Esophagus squamous epithelium (tissue), 5 donors: ENCODE results near the gene EDC3. TPM values are rescaled to one million over a fixed set of nuclear protein-coding genes. Genes with fewer than 3 reads are reported as not detected.

Experiments
- DNase-seq: peaks from one replicate; lab custom pipeline; 2025; lab: John Stamatoyannopoulos, UW
- H3K27ac ChIP-seq, 4 donors: fragments of 200-600 bp; sonication (generic); one replicate each; pipeline ENCODE4 v1.5.1; 2016 to 2019; ENCODE audit warnings: mild to moderate bottlenecking in 1 of 4
- H3K27me3 ChIP-seq, 4 donors: fragments of 200-600 bp; sonication (generic); 1 replicate in 3 of 4; 2 replicates in 1 of 4; pipeline versions ENCODE4 v1.5.1 to v1.6.0; 2017 to 2021; ENCODE audit warnings: antibody characterized with exemption in 1 of 4
- H3K36me3 ChIP-seq, 3 donors: fragments of 200-600 bp; sonication (generic); one replicate each; pipeline ENCODE4 v1.5.1; 2016 to 2019
- H3K4me1 ChIP-seq, 3 donors: fragments of 200-600 bp; sonication (generic); one replicate each; pipeline ENCODE4 v1.5.1; 2017 to 2019
- H3K4me3 ChIP-seq, 4 donors: fragments of 200-600 bp; sonication (generic); 1 replicate in 3 of 4; 2 replicates in 1 of 4; pipeline ENCODE4 v1.5.1; 2016 to 2019; ENCODE audit warnings: mild to moderate bottlenecking in 2 of 4, moderate library complexity in 1 of 4
- H3K9me3 ChIP-seq, 3 donors: fragments of 200-600 bp; sonication (generic); one replicate each; pipeline ENCODE4 v1.5.1; 2016 to 2019
- CTCF ChIP-seq, 6 experiments: fragments of 450-650 bp in 4 of 6; fragments of 200-600 bp in 2 of 6; sonication (generic) in 2 of 6; IDR thresholded peaks; one replicate each; pipeline ENCODE4 v1.5.1; 2016 to 2019; ENCODE audit warnings: antibody characterized with exemption in 6 of 6, mild to moderate bottlenecking in 4 of 6, moderate library complexity in 4 of 6
- POLR2A ChIP-seq, 4 donors: fragments of 450-650 bp; IDR thresholded peaks; one replicate each; pipeline ENCODE4 v1.6.1; 2017; ENCODE audit warnings: antibody characterized with exemption in 4 of 4, mild to moderate bottlenecking in 4 of 4, moderate library complexity in 3 of 4
- WGBS, 2 donors: methylation state at CpG; one replicate each; pipeline ENCODE4 v1.1.5; 2018; 5-methylcytosine and 5-hydroxymethylcytosine counted together
- intact Hi-C: fragments of 100-400 bp; cut with DNase I; formaldehyde crosslinking; loops from one replicate; pipeline ENCODE4 v1.15.0; 2022
- total RNA-seq, 4 donors: library from RNA; depleted of rRNA; stranded (reverse); fragments of >200 nt; gene quantifications; one replicate each; pipeline ENCODE4 v1.1.0, GENCODE V29; 2016
- donor health status: DM: yes; HTN: yes; CAD: no.

EDC3 gene
- total RNA-seq, 4 donors from 2014 or later, result 10.0 to 17.4 (median 13.2) TPM

GRCh38 chr15:74635228-74635627, 60.6 kb downstream of the EDC3 start:
- Histone ChIP-seq H3K27ac (no peak overlapping the region), H3K4me3 (no peak overlapping the region), H3K36me3 (peaks cover 15 to 100% (median 36%) of the 10 kb centered on the region in 3 donors), H3K4me1 (peaks cover 0 to 7% (median 0%) of the 10 kb centered on the region in 3 donors), H3K27me3 (no peaks in the 10 kb centered on the region), H3K9me3 (no peaks in the 10 kb centered on the region)
- 17 to 22% methylated on average over 5 of the region's 5 CpGs for WGBS, 2 donors
- TF ChIP-seq POLR2A (IDR thresholded peaks at IDR 0.05), result no peak
- peak; percentile 64 to 95 (median 88) for TF ChIP-seq CTCF (IDR thresholded peaks at IDR 0.05)
- DNase-seq, result no peak
- intact Hi-C loops, result loop anchor here (5.0 kb wide), 1 partner anchor 132 kb away; no protein-coding TSS in a partner anchor

GRCh38 chr15:74633781-74634180, 62.0 kb downstream of the EDC3 start:
- peaks cover 22 to 100% (median 43%) of the 10 kb centered on the region in 3 donors for H3K36me3 ChIP-seq
- no peaks in the 10 kb centered on the region for H3K4me1 ChIP-seq
- H3K27me3 ChIP-seq, result no peaks in the 10 kb centered on the region
- intact Hi-C loops, result no loop called here
- no peak overlapping the region for H3K4me3 ChIP-seq
- H3K27ac ChIP-seq, result no peak overlapping the region
- TF ChIP-seq POLR2A (IDR thresholded peaks at IDR 0.05), result no peak
- TF ChIP-seq CTCF (IDR thresholded peaks at IDR 0.05), result no peak
- no peaks in the 10 kb centered on the region for H3K9me3 ChIP-seq
- 52 to 58% methylated on average over 2 of the region's 2 CpGs for WGBS, 2 donors
- DNase-seq, result no peak

- intact Hi-C loops, result no loop called here
- H3K27ac ChIP-seq, result no peak overlapping the region
- no peak overlapping the region for H3K4me3 ChIP-seq
- TF ChIP-seq CTCF (IDR thresholded peaks at IDR 0.05) (no peak), POLR2A (IDR thresholded peaks at IDR 0.05) (no peak)
- no peaks in the 10 kb centered on the region for H3K9me3 ChIP-seq
- no peaks in the 10 kb centered on the region for H3K4me1 ChIP-seq
- DNase-seq, result no peak
- no peaks in the 10 kb centered on the region for H3K27me3 ChIP-seq
- 91 to 100% methylated on average over 1 to 4 of the region's 9 CpGs for WGBS, 2 donors
- peaks cover 33 to 100% (median 55%) of the 10 kb centered on the region in 3 donors for H3K36me3 ChIP-seq
These were observed 63.2 kb downstream of the EDC3 start for GRCh38 chr15:74632601-74633000.

GRCh38 chr15:74631935-74632560, 63.8 kb downstream of the EDC3 start:
- Histone ChIP-seq H3K4me1 (no peaks in the 10 kb centered on the region), H3K27me3 (no peaks in the 10 kb centered on the region), H3K4me3 (no peak overlapping the region), H3K36me3 (peaks cover 33 to 100% (median 61%) of the 10 kb centered on the region in 3 donors), H3K9me3 (no peaks in the 10 kb centered on the region), H3K27ac (no peak overlapping the region)
- DNase-seq, result no peak
- WGBS, 2 donors, result 60 to 75% methylated on average over 6 to 8 of the region's 8 CpGs
- intact Hi-C loops, result no loop called here
- TF ChIP-seq POLR2A (IDR thresholded peaks at IDR 0.05) (no peak), CTCF (IDR thresholded peaks at IDR 0.05) (peak; percentile 55 to 78 (median 68))

- no peaks in the 10 kb centered on the region for H3K27me3 ChIP-seq
- intact Hi-C loops, result no loop called here
- no peak overlapping the region for H3K4me3 ChIP-seq
- no peak overlapping the region for H3K27ac ChIP-seq
- no peak for TF ChIP-seq POLR2A (IDR thresholded peaks at IDR 0.05)
- TF ChIP-seq CTCF (IDR thresholded peaks at IDR 0.05), result no peak
- peaks cover 33 to 100% (median 63%) of the 10 kb centered on the region in 3 donors for H3K36me3 ChIP-seq
- no peak for DNase-seq
- no peaks in the 10 kb centered on the region for H3K4me1 ChIP-seq
- H3K9me3 ChIP-seq, result no peaks in the 10 kb centered on the region
- 20 to 44% methylated on average over 1 to 3 of the region's 3 CpGs for WGBS, 2 donors
These were observed 64.4 kb downstream of the EDC3 start for GRCh38 chr15:74631408-74631807.
